HepG2 (cell line): ENCODE measurements around the gene TBX10. TPM values are rescaled to one million over a fixed set of nuclear protein-coding genes. Genes with fewer than 3 reads are reported as not detected.

Experiments used
- BATF2 ChIP-seq: sonication (generic); formaldehyde crosslinking; IDR thresholded peaks from 2 replicates; pipeline ENCODE4 v1.8.0; 2022; ENCODE audit warnings: mild to moderate bottlenecking, missing genetic modification reagents, moderate library complexity
- DR1 ChIP-seq: sonication (generic); formaldehyde crosslinking; IDR thresholded peaks from 2 replicates; pipeline ENCODE4 v1.8.0; 2021; ENCODE audit warnings: mild to moderate bottlenecking, missing genetic modification reagents, inconsistent platforms
- FOXK1 ChIP-seq: sonication (generic); formaldehyde crosslinking; IDR thresholded peaks from 2 replicates; pipeline ENCODE4 v1.4.0; 2020; ENCODE audit warnings: low read depth, missing genetic modification reagents, borderline replicate concordance
- HOXD1 ChIP-seq: sonication (generic); formaldehyde crosslinking; IDR thresholded peaks from 2 replicates; pipeline ENCODE4 v1.5.0; 2020; ENCODE audit warnings: missing genetic modification reagents
- MAZ ChIP-seq, 2 experiments: sonication (generic) in 1 of 2; formaldehyde crosslinking in 1 of 2; IDR thresholded peaks; 2 replicates each; pipeline versions ENCODE4 v1.5.0 to v1.6.1; 2012 to 2020; ENCODE audit warnings: low read depth in 2 of 2, mild to moderate bottlenecking in 2 of 2, borderline replicate concordance in 1 of 2, improper control_type of control experiment in 1 of 2, low read length in 1 of 2, missing genetic modification reagents in 1 of 2, moderate library complexity in 1 of 2
- MEIS2 ChIP-seq: sonication (generic); formaldehyde crosslinking; IDR thresholded peaks from 2 replicates; pipeline ENCODE4 v1.9.0; 2021; ENCODE audit warnings: mild to moderate bottlenecking, missing genetic modification reagents
- MTA3 ChIP-seq: sonication (generic); formaldehyde crosslinking; IDR thresholded peaks from 2 replicates; pipeline ENCODE4 v1.4.0; 2020; ENCODE audit warnings: missing genetic modification reagents
- NR2F1 ChIP-seq, 2 experiments: fragments of 450-650 bp in 1 of 2; formaldehyde crosslinking in 1 of 2; IDR thresholded peaks; 2 replicates each; pipeline versions ENCODE4 v1.5.0 to v1.6.1; 2016 to 2020; ENCODE audit warnings: mild to moderate bottlenecking in 1 of 2, missing compliant biosample characterization in 1 of 2, missing genetic modification reagents in 1 of 2, moderate library complexity in 1 of 2
- PTBP1 ChIP-seq: fragments of 200-400 bp; formaldehyde crosslinking; IDR thresholded peaks from 2 replicates; pipeline ENCODE4 v1.6.1; 2018; ENCODE audit warnings: low read length, low read depth; ENCODE audit not compliant: poor library complexity, severe bottlenecking
- RBM39 ChIP-seq: fragments of 200-400 bp; formaldehyde crosslinking; IDR thresholded peaks from one replicate; pipeline ENCODE4 v1.6.1; 2018; ENCODE audit warnings: antibody characterized with exemption, mild to moderate bottlenecking, low read depth, low read length; ENCODE audit not compliant: poor library complexity, severe bottlenecking
- ZBTB26 ChIP-seq: IDR thresholded peaks from 2 replicates; pipeline ENCODE4 v1.6.1; 2016; ENCODE audit warnings: missing compliant biosample characterization, missing genetic modification reagents, borderline replicate concordance
- ZBTB44 ChIP-seq: sonication (generic); formaldehyde crosslinking; IDR thresholded peaks from 2 replicates; pipeline ENCODE4 v1.4.0; 2020; ENCODE audit warnings: missing genetic modification reagents
- ZBTB49 ChIP-seq: sonication (generic); formaldehyde crosslinking; IDR thresholded peaks from 2 replicates; pipeline ENCODE4 v1.4.0; 2020; ENCODE audit warnings: missing genetic modification reagents, borderline replicate concordance
- ZEB1 ChIP-seq: IDR thresholded peaks from 2 replicates; pipeline ENCODE4 v1.6.1; 2012; ENCODE audit warnings: mild to moderate bottlenecking, low read depth, inconsistent platforms; ENCODE audit not compliant: insufficient replicate concordance
- ZFP37 ChIP-seq: sonication (generic); formaldehyde crosslinking; IDR thresholded peaks from 2 replicates; pipeline ENCODE4 v1.4.0; 2020; ENCODE audit warnings: missing genetic modification reagents, borderline replicate concordance
- ZNF253 ChIP-seq: sonication (generic); formaldehyde crosslinking; IDR thresholded peaks from 2 replicates; pipeline ENCODE4 v1.8.0; 2022; ENCODE audit warnings: mild to moderate bottlenecking, missing genetic modification reagents, borderline replicate concordance
- ZNF513 ChIP-seq: sonication (generic); formaldehyde crosslinking; conservative IDR thresholded peaks from 2 replicates; pipeline ENCODE4 v1.5.0; 2020; ENCODE audit warnings: missing genetic modification reagents
- ZNF598 ChIP-seq: sonication (generic); formaldehyde crosslinking; IDR thresholded peaks from 2 replicates; pipeline ENCODE4 v1.5.1; 2020; ENCODE audit warnings: mild to moderate bottlenecking, missing genetic modification reagents, borderline replicate concordance
- ZNF672 ChIP-seq: sonication (generic); formaldehyde crosslinking; IDR thresholded peaks from 2 replicates; pipeline ENCODE4 v1.8.1; 2022; ENCODE audit warnings: missing genetic modification reagents
- ZNF720 ChIP-seq: sonication (generic); formaldehyde crosslinking; IDR thresholded peaks from 2 replicates; pipeline ENCODE4 v1.4.0; 2020; ENCODE audit warnings: missing genetic modification reagents
- polyA plus RNA-seq, 8 experiments: library from polyadenylated mRNA; depleted of rRNA in 3 of 8; stranded (reverse) in 7 of 8; unstranded in 1 of 8; fragments of >200 nt; fragmentation: Illumina TruSeq in 4 of 8; extraction: Trizol in 4 of 8; gene quantifications; 2 replicates each; pipeline versions ENCODE4 v1.2.1 to v1.2.3, GENCODE V29; 2011 to 2016; ENCODE audit warnings: low read depth in 4 of 8, missing spikeins in 1 of 8, mixed read lengths in 1 of 8; ENCODE audit not compliant: insufficient read depth in 1 of 8
- total RNA-seq, 5 experiments: library from RNA; depleted of rRNA; stranded (reverse); fragments of >200 nt; fragmentation: Illumina TruSeq; extraction: Trizol; gene quantifications; 2 replicates each; pipeline ENCODE4 v1.2.3, GENCODE V29; 2016; ENCODE audit warnings: low read depth in 1 of 5

Gene TBX10
- total and polyA plus RNA-seq, 2 of the 13 experiments (the other 11 are each of a cell fraction or from before 2014, with no cell fraction given): 0.27 to 1.7 TPM

GRCh38 chr11:67606492-67607295 lies 32.9 kb downstream of the TBX10 start, which contains the start of gene NDUFV1 (continued):
- TF ChIP-seq ZNF513 (CRISPR knock-in tag) (no peak), NR2F1 (CRISPR knock-in tag; IDR thresholded peaks at IDR 0.05) (no peak), MAZ (IDR thresholded peaks at IDR 0.05; ENCODE audit: borderline replicate concordance, low read depth, low read length) (peak; percentile 79), MAZ (CRISPR knock-in tag; IDR thresholded peaks at IDR 0.05; ENCODE audit: low read depth) (peak; percentile 91), DR1 (CRISPR knock-in tag) (no peak; the same call in 1 of the 2 replicates), ZBTB49 (CRISPR knock-in tag) (no peak), ZFP37 (no peak), MTA3 (no peak), ZBTB26 (0 out of 2 replicates have a peak, but pooled peaks have one; percentile 23), MEIS2 (CRISPR knock-in tag) (no peak; the same call in 1 of the 2 replicates), ZEB1 (no peak), ZNF672 (no peak), ZNF253 (no peak), BATF2 (CRISPR knock-in tag) (no peak), ZNF598 (peak; percentile 90; the same call in 1 of the 2 replicates), PTBP1 (peak; percentile 39), ZBTB44 (no peak), RBM39 (no peak), FOXK1 (CRISPR knock-in tag) (peak; percentile 57; the same call in 1 of the 2 replicates), ZNF720 (CRISPR knock-in tag) (no peak), HOXD1 (peak; percentile 79; the same call in 1 of the 2 replicates)
